Liver (tissue), 9 donors: ENCODE measurements around the gene TMEM255B. TPM values are rescaled to one million over a fixed set of nuclear protein-coding genes. Genes with fewer than 3 reads are reported as not detected.
"Not testable (repeated sequence)": the region's sequence is repeated elsewhere in the genome, so short reads cannot be mapped to it uniquely, and the experiment has no call there.

Experiments
- DNase-seq: peaks from one replicate; pipeline ENCODE4 v3.0.0-alpha.2; 2017; ENCODE audit warnings: low spot score
- H3K27ac ChIP-seq, 2 donors: one replicate each; pipeline ENCODE4 v1.7.0; 2013; ENCODE audit warnings: inconsistent platforms in 2 of 2, low read length in 2 of 2, control low read depth in 1 of 2, low read depth in 1 of 2, mild to moderate bottlenecking in 1 of 2
- H3K27me3 ChIP-seq, 4 donors: one replicate each; pipeline versions ENCODE4 v1.6.1 to v1.7.0; 2013; ENCODE audit warnings: low read length in 3 of 4, inconsistent platforms in 1 of 4, mild to moderate bottlenecking in 1 of 4, moderate library complexity in 1 of 4; ENCODE audit not compliant: control insufficient read depth in 4 of 4, insufficient read depth in 4 of 4
- H3K36me3 ChIP-seq, 4 donors: one replicate each; pipeline versions ENCODE4 v1.6.1 to v1.7.0; 2013; ENCODE audit warnings: low read length in 3 of 4, mild to moderate bottlenecking in 3 of 4, low read depth in 1 of 4, moderate library complexity in 1 of 4; ENCODE audit not compliant: control insufficient read depth in 4 of 4, insufficient read depth in 3 of 4
- H3K4me1 ChIP-seq, 4 donors: one replicate each; pipeline versions ENCODE4 v1.6.1 to v1.7.0; 2013; ENCODE audit warnings: low read length in 3 of 4, mild to moderate bottlenecking in 3 of 4, moderate library complexity in 1 of 4; ENCODE audit not compliant: control insufficient read depth in 4 of 4, insufficient read depth in 4 of 4
- H3K4me3 ChIP-seq, 3 donors: one replicate each; pipeline versions ENCODE4 v1.6.1 to v1.7.0; 2013; ENCODE audit warnings: low read length in 3 of 3, control low read depth in 1 of 3, low read depth in 1 of 3, mild to moderate bottlenecking in 1 of 3
- H3K9ac ChIP-seq, 2 donors: one replicate each; pipeline ENCODE4 v1.7.0; 2013; ENCODE audit warnings: low read length in 2 of 2, mild to moderate bottlenecking in 2 of 2, moderate library complexity in 2 of 2, control low read depth in 1 of 2, low read depth in 1 of 2
- H3K9me3 ChIP-seq, 4 donors: one replicate each; pipeline versions ENCODE4 v1.6.1 to v1.7.0; 2013; ENCODE audit warnings: low read length in 3 of 4; ENCODE audit not compliant: control insufficient read depth in 4 of 4
- CTCF ChIP-seq: fragments of 150-350 bp; IDR thresholded peaks from 2 replicates; pipeline ENCODE4 v1.5.1; 2017; ENCODE audit warnings: improper control_type of control experiment, low read depth, low read length; ENCODE audit not compliant: missing input control
- EGR1 ChIP-seq, 2 donors: IDR thresholded peaks; 2 replicates each; pipeline ENCODE4 v1.6.1; 2016 to 2018; ENCODE audit warnings: antibody characterized with exemption in 2 of 2, low read depth in 2 of 2
- FOXA1 ChIP-seq: IDR thresholded peaks from 2 replicates; pipeline ENCODE4 v1.6.1; 2016; ENCODE audit warnings: antibody characterized with exemption
- FOXA2 ChIP-seq: IDR thresholded peaks from 2 replicates; pipeline ENCODE4 v1.6.1; 2016; ENCODE audit warnings: antibody characterized with exemption
- HNF4A ChIP-seq, 2 donors: conservative IDR thresholded peaks; 2 replicates each; pipeline ENCODE4 v1.6.1; 2016; ENCODE audit warnings: antibody characterized with exemption in 2 of 2, mild to moderate bottlenecking in 2 of 2
- JUND ChIP-seq, 2 donors: IDR thresholded peaks; 2 replicates each; pipeline ENCODE4 v1.6.1; 2016; ENCODE audit warnings: antibody characterized with exemption in 2 of 2
- NR2F2 ChIP-seq: IDR thresholded peaks from 2 replicates; pipeline ENCODE4 v1.6.1; 2016; ENCODE audit warnings: antibody characterized with exemption
- TAF1 ChIP-seq: conservative IDR thresholded peaks from 2 replicates; pipeline ENCODE4 v1.6.1; 2016; ENCODE audit warnings: antibody characterized with exemption, mild to moderate bottlenecking
- YY1 ChIP-seq: IDR thresholded peaks from 2 replicates; pipeline ENCODE4 v1.6.1; 2016; ENCODE audit warnings: antibody characterized with exemption, mild to moderate bottlenecking
- ZBTB33 ChIP-seq: IDR thresholded peaks from 2 replicates; pipeline ENCODE4 v1.6.1; 2016; ENCODE audit warnings: antibody characterized with exemption
- WGBS: extraction: QIAGEN DNeasy Blood & Tissue Kit; methylation state at CpG from one replicate; pipeline ENCODE4 v1.1.7; 2013; 5-methylcytosine and 5-hydroxymethylcytosine counted together
- polyA plus RNA-seq, 2 donors: library from polyadenylated mRNA; stranded (reverse) in 1 of 2; unstranded in 1 of 2; fragments of 200-250 nt in 1 of 2; fragments of >200 nt in 1 of 2; fragmentation: Nextera tagmentation in 1 of 2; extraction: Ambion mirVana in 1 of 2; gene quantifications; one replicate each; pipeline versions ENCODE4 v1.2.1 to v1.2.3, GENCODE V29; 2013 to 2015
- total RNA-seq, 2 donors: library from RNA; depleted of rRNA; stranded (reverse); fragments of >200 nt; gene quantifications; one replicate each; pipeline ENCODE4 v1.2.3, GENCODE V29; 2014
- TF ChIP-seq, protein P1 (sequence below): IDR thresholded peaks from 2 replicates; pipeline ENCODE4 v1.6.1; 2016; ENCODE audit warnings: antibody characterized with exemption
- TF ChIP-seq, protein P2 (sequence below): IDR thresholded peaks from 2 replicates; pipeline ENCODE4 v1.6.1; 2016; ENCODE audit warnings: antibody characterized with exemption
- TF ChIP-seq, protein P3 (sequence below): IDR thresholded peaks from 2 replicates; pipeline ENCODE4 v1.6.1; 2016; ENCODE audit warnings: antibody characterized with exemption, mild to moderate bottlenecking
- donor health status: healthy.
- donor health status: healthy.
- donor health status: healthy.
- donor health status: healthy.
- donor health status: healthy.

The TMEM255B gene
- total and polyA plus RNA-seq, 4 donors: 0.37 to 8.6 (median 3.5) TPM

- Histone ChIP-seq H3K9me3 (no peaks in the 10 kb centered on the region), H3K4me3 (no peak overlapping the region), H3K9ac (no peak overlapping the region), H3K27ac (no peak overlapping the region), H3K4me1 (no peaks in the 10 kb centered on the region), H3K36me3 (peaks cover 0 to 16% (median 5%) of the 10 kb centered on the region in 4 donors), H3K27me3 (no peaks in the 10 kb centered on the region)
- TF ChIP-seq HNF4A (conservative IDR thresholded peaks at IDR 0.05) (no peak), TAF1 (no peak), EGR1 (IDR thresholded peaks at IDR 0.05; ENCODE audit: low read depth in 2 of 2) (no peak)
- TF ChIP-seq, protein P1, sequence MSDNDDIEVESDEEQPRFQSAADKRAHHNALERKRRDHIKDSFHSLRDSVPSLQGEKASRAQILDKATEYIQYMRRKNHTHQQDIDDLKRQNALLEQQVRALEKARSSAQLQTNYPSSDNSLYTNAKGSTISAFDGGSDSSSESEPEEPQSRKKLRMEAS: no peak
- 96% methylated on average over 19 of the region's 19 CpGs for WGBS
- DNase-seq: no peak
Measured at GRCh38 chr13:113823771-113824170, 64.7 kb downstream of the TMEM255B start.

DNA sequence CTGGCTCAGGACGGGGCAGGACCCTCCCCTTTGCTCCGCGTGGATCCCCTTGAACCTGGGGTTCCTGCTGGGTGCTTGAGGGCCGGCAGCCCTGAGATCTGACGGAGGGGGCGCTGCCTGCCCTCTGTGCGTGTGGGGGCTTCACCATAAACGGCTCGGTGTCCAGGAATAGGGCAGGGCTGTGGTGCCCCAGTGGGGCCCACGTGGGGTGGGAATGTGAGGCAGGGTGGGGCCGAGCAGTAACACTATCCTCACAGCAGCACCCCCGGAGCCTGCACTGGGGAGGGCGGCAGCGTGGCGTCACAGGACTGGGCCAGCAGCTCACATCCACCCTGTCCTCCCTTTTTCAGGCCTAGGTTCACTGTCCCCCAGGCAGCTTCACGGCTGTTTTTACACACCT lies 66.8 kb downstream of the TMEM255B start:
- 85% methylated on average over 16 of the region's 16 CpGs for WGBS
- DNase-seq: no peak
- H3K4me1 ChIP-seq: no peaks in the 10 kb centered on the region
- no peaks in the 10 kb centered on the region for H3K27me3 ChIP-seq
- no peak overlapping the region for H3K4me3 ChIP-seq
- H3K9ac ChIP-seq: no peak overlapping the region
- H3K9me3 ChIP-seq: no peaks in the 10 kb centered on the region
- peaks cover 0 to 16% (median 4%) of the 10 kb centered on the region in 4 donors for H3K36me3 ChIP-seq
- TF ChIP-seq EGR1 (IDR thresholded peaks at IDR 0.05; ENCODE audit: low read depth in 2 of 2) (no peak), ZBTB33 (no peak), FOXA2 (no peak), YY1 (no peak), NR2F2 (no peak), HNF4A (conservative IDR thresholded peaks at IDR 0.05) (no peak), CTCF (no peak), FOXA1 (no peak), JUND (IDR thresholded peaks at IDR 0.05) (no peak)
- TF ChIP-seq, protein P2, sequence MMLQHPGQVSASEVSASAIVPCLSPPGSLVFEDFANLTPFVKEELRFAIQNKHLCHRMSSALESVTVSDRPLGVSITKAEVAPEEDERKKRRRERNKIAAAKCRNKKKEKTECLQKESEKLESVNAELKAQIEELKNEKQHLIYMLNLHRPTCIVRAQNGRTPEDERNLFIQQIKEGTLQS: no peak
- TF ChIP-seq, protein P3, sequence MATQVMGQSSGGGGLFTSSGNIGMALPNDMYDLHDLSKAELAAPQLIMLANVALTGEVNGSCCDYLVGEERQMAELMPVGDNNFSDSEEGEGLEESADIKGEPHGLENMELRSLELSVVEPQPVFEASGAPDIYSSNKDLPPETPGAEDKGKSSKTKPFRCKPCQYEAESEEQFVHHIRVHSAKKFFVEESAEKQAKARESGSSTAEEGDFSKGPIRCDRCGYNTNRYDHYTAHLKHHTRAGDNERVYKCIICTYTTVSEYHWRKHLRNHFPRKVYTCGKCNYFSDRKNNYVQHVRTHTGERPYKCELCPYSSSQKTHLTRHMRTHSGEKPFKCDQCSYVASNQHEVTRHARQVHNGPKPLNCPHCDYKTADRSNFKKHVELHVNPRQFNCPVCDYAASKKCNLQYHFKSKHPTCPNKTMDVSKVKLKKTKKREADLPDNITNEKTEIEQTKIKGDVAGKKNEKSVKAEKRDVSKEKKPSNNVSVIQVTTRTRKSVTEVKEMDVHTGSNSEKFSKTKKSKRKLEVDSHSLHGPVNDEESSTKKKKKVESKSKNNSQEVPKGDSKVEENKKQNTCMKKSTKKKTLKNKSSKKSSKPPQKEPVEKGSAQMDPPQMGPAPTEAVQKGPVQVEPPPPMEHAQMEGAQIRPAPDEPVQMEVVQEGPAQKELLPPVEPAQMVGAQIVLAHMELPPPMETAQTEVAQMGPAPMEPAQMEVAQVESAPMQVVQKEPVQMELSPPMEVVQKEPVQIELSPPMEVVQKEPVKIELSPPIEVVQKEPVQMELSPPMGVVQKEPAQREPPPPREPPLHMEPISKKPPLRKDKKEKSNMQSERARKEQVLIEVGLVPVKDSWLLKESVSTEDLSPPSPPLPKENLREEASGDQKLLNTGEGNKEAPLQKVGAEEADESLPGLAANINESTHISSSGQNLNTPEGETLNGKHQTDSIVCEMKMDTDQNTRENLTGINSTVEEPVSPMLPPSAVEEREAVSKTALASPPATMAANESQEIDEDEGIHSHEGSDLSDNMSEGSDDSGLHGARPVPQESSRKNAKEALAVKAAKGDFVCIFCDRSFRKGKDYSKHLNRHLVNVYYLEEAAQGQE: no peak
- TF ChIP-seq, protein P1: no peak
- H3K27ac ChIP-seq: no peak overlapping the region

DNA sequence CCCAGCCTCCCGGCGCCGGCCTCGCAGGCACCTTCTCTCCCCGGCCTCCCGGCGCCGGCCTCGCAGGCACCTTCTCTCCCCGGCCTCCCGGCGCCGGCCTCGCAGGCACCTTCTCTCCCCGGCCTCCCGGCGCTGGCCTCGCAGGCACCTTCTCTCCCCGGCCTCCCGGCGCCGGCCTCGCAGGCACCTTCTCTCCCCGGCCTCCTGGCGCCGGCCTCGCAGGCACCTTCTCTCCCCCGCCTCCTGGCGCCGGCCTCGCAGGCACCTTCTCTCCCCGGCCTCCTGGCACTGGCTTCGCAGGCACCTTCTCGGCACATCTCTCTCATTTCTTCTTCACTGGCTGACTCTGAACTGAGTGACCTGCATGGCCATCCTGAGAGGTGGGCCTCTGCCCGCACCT lies 67.4 kb downstream of the TMEM255B start:
- H3K36me3 ChIP-seq: peaks cover 0 to 16% (median 4%) of the 10 kb centered on the region in 4 donors
- not testable (repeated sequence) for H3K4me1 ChIP-seq, DNase-seq, H3K27me3 ChIP-seq, H3K27ac ChIP-seq, H3K9ac ChIP-seq, H3K4me3 ChIP-seq, H3K9me3 ChIP-seq
- WGBS: 89% methylated on average over 35 of the region's 35 CpGs
